ENCODE data around the gene SCN10A. TPM values are rescaled to one million over a fixed set of nuclear protein-coding genes. Genes with fewer than 3 reads are reported as not detected.

SCN10A gene
- total and polyA plus RNA-seq, 9 of the 15 experiments (the other 6 are each of a cell fraction or from before 2014, with no cell fraction given), result not detected

DNA sequence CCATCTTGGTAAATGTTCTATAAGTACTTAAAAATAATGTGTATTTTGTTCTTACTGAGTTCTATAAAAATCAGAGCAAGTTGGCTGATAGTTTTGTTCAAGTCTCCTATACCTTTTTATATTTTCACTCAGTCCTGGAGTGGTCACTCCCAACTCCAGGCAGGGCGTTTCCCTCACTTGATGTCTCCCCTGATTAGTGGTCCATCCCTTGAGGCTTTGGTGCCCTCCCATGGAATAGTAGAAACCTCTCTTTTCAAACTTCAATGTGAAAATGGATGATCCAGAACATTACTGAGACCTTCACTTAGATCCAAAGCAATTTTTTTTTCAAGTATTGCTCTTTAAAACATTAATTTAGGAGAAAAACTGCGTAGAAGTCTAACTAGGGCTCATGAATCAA is 25.0 kb upstream of the SCN10A start (continued):
- TF ChIP-seq RAD21 (CRISPR knock-in tag; conservative IDR thresholded peaks at IDR 0.05 in 1 of 2, IDR thresholded peaks at IDR 0.05 in 1 of 2) (peak; percentile 72 to 73), CCAR2 (IDR thresholded peaks at IDR 0.05; ENCODE audit: low read depth, low read length) (no peak), SMC3 (conservative IDR thresholded peaks at IDR 0.05; ENCODE audit: insufficient read depth, low read depth, low read length) (0 out of 2 replicates have a peak, but pooled peaks have one; percentile 4), CTCF (IDR thresholded peaks at IDR 0.05 in 2 of 3, conservative IDR thresholded peaks at IDR 0.05 in 1 of 3; ENCODE audit: insufficient read depth in 2 of 3, low read depth in 1 of 3, low read length in 3 of 3) (peak; percentile 42 to 64 (median 47); a peak in 5 of 6 replicates), ILF3 (IDR thresholded peaks at IDR 0.05; ENCODE audit: borderline replicate concordance) (no peak), TAL1 (IDR thresholded peaks at IDR 0.05) (no peak), NFIX (CRISPR knock-in tag; IDR thresholded peaks at IDR 0.05; ENCODE audit: low read depth) (no peak), ZBTB17 (CRISPR knock-in tag; IDR thresholded peaks at IDR 0.05) (no peak), ZFP91 (CRISPR knock-in tag; IDR thresholded peaks at IDR 0.05) (no peak)
